Choroid plexus epithelial cell (primary cell): ENCODE data around the gene DNASE1L2.
"Not testable (repeated sequence)": the region's sequence is repeated elsewhere in the genome, so short reads cannot be mapped to it uniquely, and the experiment has no call there.

Experiments
- DNase-seq: peaks from one replicate; pipeline ENCODE4 v3.0.0-alpha.2; 2010; ENCODE audit warnings: low read depth
- H3K4me3 ChIP-seq: 2 replicates; pipeline ENCODE4 v1.5.1; 2011; ENCODE audit warnings: low read depth, mild to moderate bottlenecking, control low read depth, low read length, moderate library complexity
- TF ChIP-seq, protein P1 (sequence below): conservative IDR thresholded peaks from 2 replicates; pipeline ENCODE4 v1.5.1; 2011; ENCODE audit warnings: low read depth, mild to moderate bottlenecking, control low read depth, inconsistent platforms, low read length, moderate library complexity

Gene DNASE1L2

DNA sequence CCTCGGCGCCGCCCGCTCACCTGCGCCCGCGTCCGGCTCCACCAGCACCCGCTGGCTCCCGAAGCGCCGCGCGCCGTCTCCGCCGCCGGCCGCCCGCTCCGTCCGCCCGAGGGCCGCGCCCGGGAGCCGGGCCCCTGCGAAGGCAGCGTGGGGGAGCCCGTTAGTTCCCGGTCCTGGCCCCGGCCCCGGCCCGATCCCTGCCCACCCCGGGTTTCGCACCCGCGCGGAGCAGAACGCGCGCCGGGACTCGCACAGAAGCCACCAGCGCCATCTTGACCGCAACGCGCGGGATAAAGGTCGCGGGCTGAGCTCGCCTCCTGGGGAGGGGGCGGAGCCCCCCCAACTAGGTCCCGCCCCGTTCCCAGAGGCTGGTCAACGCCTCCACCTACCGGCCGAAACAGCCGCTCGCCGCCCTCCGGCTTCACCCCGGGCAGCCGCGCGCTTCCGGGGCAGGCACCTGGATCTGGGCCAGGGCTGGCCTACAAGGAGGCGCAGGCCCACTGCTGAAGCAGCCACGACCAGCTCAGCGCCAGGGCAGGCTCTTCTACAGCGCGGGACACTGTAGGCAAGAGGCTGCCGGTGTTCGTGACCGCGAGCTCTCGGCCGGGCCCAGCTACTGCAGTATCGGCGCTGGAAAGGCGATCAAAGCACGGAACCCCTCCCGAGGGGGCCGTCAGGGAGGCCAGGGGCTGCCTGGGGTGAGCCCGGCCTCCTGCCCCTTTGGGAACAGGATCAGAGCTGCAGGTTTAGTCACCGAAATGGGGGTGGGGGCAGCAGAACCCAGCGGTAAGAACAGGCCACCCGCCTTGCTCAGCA, 15.3 kb downstream of the DNASE1L2 start, which contains the start of gene ECI1:
TSS of gene ECI1 (minus strand) at position 292 of the 816 bp plus-strand sequence. CDS start at position 271, 21 bp downstream.
- TF ChIP-seq, protein P1, sequence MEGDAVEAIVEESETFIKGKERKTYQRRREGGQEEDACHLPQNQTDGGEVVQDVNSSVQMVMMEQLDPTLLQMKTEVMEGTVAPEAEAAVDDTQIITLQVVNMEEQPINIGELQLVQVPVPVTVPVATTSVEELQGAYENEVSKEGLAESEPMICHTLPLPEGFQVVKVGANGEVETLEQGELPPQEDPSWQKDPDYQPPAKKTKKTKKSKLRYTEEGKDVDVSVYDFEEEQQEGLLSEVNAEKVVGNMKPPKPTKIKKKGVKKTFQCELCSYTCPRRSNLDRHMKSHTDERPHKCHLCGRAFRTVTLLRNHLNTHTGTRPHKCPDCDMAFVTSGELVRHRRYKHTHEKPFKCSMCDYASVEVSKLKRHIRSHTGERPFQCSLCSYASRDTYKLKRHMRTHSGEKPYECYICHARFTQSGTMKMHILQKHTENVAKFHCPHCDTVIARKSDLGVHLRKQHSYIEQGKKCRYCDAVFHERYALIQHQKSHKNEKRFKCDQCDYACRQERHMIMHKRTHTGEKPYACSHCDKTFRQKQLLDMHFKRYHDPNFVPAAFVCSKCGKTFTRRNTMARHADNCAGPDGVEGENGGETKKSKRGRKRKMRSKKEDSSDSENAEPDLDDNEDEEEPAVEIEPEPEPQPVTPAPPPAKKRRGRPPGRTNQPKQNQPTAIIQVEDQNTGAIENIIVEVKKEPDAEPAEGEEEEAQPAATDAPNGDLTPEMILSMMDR, result peak; percentile 62
- peak within 1 kb of the TSS; percentile 75 for H3K4me3 ChIP-seq
- DNase-seq, result peak; percentile 93

DNA sequence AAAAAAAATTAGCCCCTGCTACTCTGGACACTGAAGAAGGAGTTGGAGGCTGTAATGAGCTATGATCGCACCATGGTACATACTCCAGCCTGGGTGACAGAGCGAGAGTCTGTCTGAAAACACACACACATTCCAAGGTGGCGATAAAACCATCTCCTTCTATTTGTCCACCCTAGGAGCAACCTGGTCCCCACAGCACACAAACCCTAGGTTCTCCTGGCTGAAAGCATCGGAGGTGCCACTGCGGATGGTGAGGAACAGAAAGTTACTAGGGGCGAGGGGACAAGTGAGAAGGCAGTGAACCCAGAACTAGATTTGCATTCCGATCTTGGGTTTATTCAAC, 16.5 kb downstream of the DNASE1L2 start:
- no peak for DNase-seq
- TF ChIP-seq, protein P1, result no peak
- no peak overlapping the region for H3K4me3 ChIP-seq

DNA sequence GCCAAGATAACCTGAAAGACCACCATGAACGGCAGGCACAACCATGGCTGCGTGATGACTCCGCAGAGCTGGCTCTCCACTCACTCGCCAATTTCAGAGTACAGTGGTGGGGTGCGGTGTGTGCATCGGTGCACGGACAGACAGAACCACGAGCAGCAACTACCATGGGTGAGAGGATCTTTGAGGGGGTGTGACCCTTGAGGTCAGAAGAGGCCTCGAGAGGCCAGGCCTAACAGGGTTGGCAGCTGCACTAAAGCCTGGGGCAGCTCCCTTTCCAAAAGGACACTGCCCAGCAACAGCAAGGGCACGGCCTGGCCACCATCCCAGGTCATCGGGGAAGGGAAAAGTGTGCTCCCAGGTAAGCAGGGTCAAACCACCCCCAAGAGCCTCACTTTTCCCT, 17.0 kb downstream of the DNASE1L2 start:
- TF ChIP-seq, protein P1, result no peak
- no peak overlapping the region for H3K4me3 ChIP-seq
- no peak for DNase-seq

DNA sequence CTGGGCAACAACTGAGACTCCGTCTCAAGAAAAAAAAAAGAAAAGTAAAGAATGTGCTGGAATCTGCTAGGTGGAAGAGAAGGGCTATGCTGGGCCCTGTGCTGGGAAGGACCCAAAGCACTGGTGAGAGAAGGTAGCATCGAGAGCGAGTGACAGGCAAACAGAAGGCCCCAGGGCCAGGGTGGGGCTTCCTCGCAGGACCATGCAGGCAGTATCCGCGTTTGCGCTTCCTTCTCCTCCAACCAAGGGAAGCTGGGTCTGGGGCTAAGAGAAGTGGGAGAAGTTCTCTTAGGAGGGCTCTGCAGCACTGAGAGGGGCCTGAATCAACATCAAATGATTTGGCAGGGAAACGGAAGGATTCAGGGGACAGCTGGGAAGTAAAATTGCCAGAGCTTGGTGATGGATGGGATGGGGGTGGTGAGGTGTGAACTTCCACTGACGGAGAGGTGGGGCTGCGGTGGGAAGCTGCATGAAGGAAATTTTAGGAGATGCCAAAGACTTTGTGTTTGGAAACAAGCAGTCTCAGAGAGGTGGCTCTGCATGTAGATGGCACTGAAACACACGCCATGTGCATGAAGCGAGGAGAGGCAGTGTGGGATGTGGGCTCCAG, 20.4 kb downstream of the DNASE1L2 start:
- TF ChIP-seq, protein P1, result no peak
- H3K4me3 ChIP-seq, result no peak overlapping the region
- DNase-seq, result no peak

DNA sequence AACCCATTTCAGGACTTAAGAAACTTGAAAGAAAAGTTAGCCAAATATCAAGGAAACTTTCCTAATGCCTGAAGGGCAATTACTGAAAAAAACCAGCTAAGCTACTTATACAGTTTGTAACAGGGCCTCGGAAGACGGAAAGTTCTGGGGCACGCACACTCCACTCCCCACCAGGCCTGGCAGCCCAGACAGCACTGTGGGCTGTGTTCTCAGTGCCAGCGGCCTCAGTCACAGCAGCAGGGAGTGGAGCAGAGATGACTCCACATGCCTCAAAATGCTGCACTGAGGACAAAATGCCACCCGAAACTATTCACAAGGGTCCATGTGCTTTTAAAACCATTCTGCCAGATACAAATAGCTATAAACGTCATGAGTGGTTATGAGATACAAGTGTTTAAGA, 21.5 kb downstream of the DNASE1L2 start:
- no peak for DNase-seq
- no peak overlapping the region for H3K4me3 ChIP-seq
- TF ChIP-seq, protein P1, result no peak

DNA sequence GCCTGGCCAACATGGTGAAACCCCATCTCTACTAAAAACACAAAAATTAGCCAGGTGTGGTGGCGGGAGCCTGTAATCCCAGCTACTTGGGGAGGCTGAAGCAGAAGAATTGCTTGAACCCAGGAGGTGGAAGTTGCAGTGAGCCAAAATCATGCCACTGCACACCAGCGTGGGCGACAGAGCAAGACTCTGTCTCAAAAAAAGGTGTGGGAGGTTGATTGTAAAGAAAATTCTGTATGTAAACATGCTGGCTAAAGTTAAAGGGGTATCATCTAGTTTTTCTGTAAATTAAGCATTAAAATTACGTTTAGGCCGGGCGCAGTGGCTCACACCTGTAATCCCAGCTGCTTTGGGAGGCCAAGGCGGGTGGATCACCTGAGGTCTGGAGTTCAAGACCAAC, 22.3 kb downstream of the DNASE1L2 start:
- not testable (repeated sequence) for DNase-seq, H3K4me3 ChIP-seq

DNA sequence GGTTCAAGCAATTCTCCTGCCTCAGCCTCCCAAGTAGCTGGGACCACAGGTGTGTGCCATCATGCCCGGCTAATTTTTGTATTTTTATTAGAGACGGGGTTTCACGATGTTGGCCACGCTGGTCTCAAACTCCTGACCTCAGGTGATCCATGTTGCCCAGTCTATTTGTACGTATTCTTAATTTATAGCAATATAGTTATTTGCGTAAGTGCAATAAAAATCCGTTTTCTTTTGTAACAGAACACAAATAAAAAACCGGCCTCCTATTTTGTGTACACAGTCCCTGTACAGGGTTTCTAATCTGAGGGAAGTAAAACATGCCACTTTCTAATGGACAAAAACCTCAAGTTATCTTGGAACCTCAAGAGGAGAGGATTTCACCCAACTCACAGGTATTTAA, 24.0 kb downstream of the DNASE1L2 start:
- TF ChIP-seq, protein P1, result no peak
- H3K4me3 ChIP-seq, result no peak overlapping the region

DNA sequence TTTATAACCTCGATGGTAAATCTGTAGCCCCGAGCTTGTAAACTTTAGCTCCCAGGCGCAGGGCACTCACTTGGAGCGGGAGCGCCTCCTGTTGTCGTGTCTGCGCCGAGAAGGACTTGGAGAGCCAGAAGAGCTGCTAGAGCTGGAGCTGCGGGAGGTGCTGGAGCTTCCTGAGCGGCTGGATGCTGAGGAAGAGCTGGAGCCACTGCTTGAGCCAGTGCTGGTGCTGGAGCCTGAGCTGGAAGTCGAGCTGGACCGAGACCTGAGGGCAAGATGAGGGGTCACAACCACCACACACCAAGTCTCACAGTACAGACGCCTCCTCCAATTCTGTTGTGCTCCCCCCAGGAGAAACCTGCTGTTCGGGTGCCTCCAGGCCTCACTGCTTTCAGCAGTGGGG, 26.8 kb downstream of the DNASE1L2 start:
- DNase-seq, H3K4me3 ChIP-seq: not testable (repeated sequence)

More for the DNA sequence above, 24.0 kb downstream of the DNASE1L2 start:
- DNase-seq, result no peak

DNA sequence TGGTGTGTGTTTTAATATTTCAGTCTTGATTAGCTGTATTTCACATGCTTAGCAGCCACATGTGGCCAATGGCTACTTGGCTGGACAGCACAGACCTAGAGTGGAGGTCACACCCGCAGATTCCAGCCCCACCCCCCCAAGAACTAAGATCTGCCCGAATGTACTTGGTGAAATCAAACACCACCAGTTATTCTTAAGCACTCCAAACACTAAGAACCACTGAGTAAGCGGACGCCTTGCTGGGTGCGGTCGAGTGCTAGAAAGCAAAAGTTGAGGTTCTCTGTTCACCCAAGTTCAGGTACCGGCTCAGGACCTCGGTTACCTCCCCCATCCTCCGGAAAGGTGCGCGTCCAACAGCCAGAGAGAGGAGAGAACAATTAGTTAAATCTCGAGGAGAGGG, 30.6 kb downstream of the DNASE1L2 start:
- DNase-seq, result peak; percentile 59
- H3K4me3 ChIP-seq, result peak overlapping the region; percentile 94

DNA sequence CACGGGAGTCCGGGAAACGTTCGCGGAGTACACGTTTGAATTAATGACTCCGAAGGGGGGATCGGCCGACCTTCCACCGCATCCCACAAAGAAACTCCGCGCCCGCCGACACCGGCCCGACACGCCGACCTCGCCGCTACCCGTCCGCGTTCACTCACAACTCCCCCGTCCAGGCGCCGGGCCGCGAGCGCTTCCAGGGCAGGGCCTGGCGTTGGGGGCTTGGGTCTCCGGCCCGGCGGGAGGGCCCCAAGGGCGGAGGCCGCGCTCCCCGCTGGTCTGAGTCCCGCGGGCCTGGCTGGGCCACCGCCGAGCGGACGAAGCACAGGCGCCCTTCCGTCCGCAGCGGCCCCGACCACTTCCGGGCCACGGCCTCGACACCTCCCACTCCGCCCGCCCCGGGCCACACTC, 31.3 kb downstream of the DNASE1L2 start:
- H3K4me3 ChIP-seq, result peak overlapping the region; percentile 94
- DNase-seq, result not testable (repeated sequence)
